Naive thymus-derived CD8-positive, alpha-beta T cell (primary cell): ENCODE results near the gene LTO1. TPM values are rescaled to one million over a fixed set of nuclear protein-coding genes. Genes with fewer than 3 reads are reported as not detected.

Experiments
- ATAC-seq, 2 donors: fragments of 150-1000 bp; cut with Tn5 transposase in 1 of 2; sonication (Bioruptor Pico), chemical (Tn5 transposase) in 1 of 2; 1 replicate in 1 of 2; 2 replicates in 1 of 2; pipeline ENCODE4 v1.10.0; 2021; ENCODE audit warnings: mild to moderate bottlenecking in 2 of 2, moderate library complexity in 2 of 2
- POLR2A ChIA-PET: fragments of 350-600 bp; sonication (Branson Sonifier 250); formaldehyde crosslinking; loops from one replicate; lab custom pipeline; 2021; ENCODE audit warnings: antibody characterized with exemption; lab: Charles Lee
- DNase-seq, 10 donors: peaks; one replicate each; pipeline versions ENCODE4 v3.0.0 to v3.0.0-alpha.2; 2020 to 2022
- H3K27ac Mint-ChIP-seq, 10 donors: one replicate each; pipeline ENCODE4 v1.8.0; 2020 to 2022; ENCODE audit warnings: mild to moderate bottlenecking in 10 of 10, mixed read lengths in 10 of 10, moderate library complexity in 4 of 10, inconsistent platforms in 1 of 10
- H3K27me3 Mint-ChIP-seq, 5 donors: one replicate each; pipeline ENCODE4 v1.8.0; 2021 to 2022; ENCODE audit warnings: mixed read lengths in 5 of 5
- H3K36me3 Mint-ChIP-seq, 3 donors: one replicate each; pipeline ENCODE4 v1.8.0; 2020 to 2022; ENCODE audit warnings: mixed read lengths in 3 of 3, mild to moderate bottlenecking in 2 of 3, inconsistent platforms in 1 of 3
- H3K4me1 Mint-ChIP-seq, 4 donors: one replicate each; pipeline ENCODE4 v1.8.0; 2021 to 2022; ENCODE audit warnings: mixed read lengths in 4 of 4
- H3K4me3 Mint-ChIP-seq, 10 donors: one replicate each; pipeline ENCODE4 v1.8.0; 2020 to 2022; ENCODE audit warnings: mild to moderate bottlenecking in 10 of 10, mixed read lengths in 10 of 10, moderate library complexity in 6 of 10, inconsistent platforms in 1 of 10
- H3K9me3 Mint-ChIP-seq, 9 donors: one replicate each; pipeline ENCODE4 v1.8.0; 2020 to 2022; ENCODE audit warnings: mixed read lengths in 9 of 9, mild to moderate bottlenecking in 3 of 9, inconsistent platforms in 1 of 9, moderate library complexity in 1 of 9
- polyA plus RNA-seq, 3 donors: library from polyadenylated mRNA; unstranded; fragments of 300-500 nt; fragmentation: Illumina TruSeq; gene quantifications; one replicate each; pipeline ENCODE4 v1.2.3, GENCODE V29; 2021
- total RNA-seq, 8 experiments: library from RNA in 2 of 8; stranded (reverse) in 2 of 8; gene quantifications; one replicate each; pipeline ENCODE4 v1.2.3 and lab custom pipeline; 2021 to 2026

Gene LTO1
- total and polyA plus RNA-seq, 5 experiments from 2014 or later, result 12.5 to 77.8 (median 14.5) TPM

DNA sequence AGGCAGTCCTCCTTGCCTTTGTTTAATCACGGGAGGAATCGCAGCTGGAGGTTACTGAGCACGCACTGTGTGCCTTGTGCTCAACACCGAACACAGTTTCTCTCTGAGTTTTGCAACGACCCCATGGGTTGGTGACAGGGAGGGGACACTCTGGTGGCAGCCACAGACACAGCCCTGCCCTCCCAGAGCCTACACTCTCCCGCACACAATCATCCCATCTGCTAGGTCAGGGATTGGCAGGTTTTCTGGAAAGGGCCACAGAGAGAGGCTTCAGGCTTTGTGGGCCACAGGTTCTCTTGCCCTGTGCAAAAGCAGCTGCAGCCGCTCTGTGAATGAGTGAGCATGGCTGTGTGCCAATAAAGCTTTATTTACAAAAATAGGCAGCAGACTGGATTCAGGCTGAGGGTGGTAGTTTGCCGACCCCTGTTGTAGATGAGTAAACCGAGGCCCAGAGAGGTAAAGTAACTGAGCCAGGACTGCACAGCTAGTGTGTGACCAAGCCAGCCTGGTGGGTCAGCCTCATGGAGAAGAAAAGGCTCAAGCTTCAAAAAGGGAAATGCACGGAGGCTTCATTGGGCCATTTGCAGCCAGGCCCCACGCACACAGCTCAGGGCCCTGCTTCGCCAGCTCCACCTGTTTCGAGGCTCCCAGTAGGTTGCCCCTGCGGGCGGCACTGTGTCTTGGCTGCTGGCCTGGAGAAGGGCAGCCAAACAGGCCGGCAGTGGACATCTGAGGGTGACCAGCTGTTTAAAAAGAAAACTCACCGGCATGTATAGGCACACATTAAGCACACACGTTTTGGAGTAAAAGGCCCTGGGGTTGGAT, 16.3 kb downstream of the LTO1 start:
- ATAC-seq (no peak), DNase-seq (peak in 1 of 10 donors; percentile 15)
- POLR2A ChIA-PET, result interaction anchor here (1.2 kb wide), 1 partner anchor 16 kb away, joined by 5 read pairs; the partner anchor contains the start of gene LTO1
- peak overlapping the region in 2 of 10 donors; percentile 11 to 19 for H3K27ac Mint-ChIP-seq
- H3K4me1 Mint-ChIP-seq, result peaks cover 0 to 4% (median 0%) of the 10 kb centered on the region in 4 donors
- H3K36me3 Mint-ChIP-seq, result peaks cover 0 to 19% (median 0%) of the 10 kb centered on the region in 3 donors
- H3K4me3 Mint-ChIP-seq, result no peak overlapping the region
- no peaks in the 10 kb centered on the region for H3K27me3 Mint-ChIP-seq
- no peaks in the 10 kb centered on the region for H3K9me3 Mint-ChIP-seq

DNA sequence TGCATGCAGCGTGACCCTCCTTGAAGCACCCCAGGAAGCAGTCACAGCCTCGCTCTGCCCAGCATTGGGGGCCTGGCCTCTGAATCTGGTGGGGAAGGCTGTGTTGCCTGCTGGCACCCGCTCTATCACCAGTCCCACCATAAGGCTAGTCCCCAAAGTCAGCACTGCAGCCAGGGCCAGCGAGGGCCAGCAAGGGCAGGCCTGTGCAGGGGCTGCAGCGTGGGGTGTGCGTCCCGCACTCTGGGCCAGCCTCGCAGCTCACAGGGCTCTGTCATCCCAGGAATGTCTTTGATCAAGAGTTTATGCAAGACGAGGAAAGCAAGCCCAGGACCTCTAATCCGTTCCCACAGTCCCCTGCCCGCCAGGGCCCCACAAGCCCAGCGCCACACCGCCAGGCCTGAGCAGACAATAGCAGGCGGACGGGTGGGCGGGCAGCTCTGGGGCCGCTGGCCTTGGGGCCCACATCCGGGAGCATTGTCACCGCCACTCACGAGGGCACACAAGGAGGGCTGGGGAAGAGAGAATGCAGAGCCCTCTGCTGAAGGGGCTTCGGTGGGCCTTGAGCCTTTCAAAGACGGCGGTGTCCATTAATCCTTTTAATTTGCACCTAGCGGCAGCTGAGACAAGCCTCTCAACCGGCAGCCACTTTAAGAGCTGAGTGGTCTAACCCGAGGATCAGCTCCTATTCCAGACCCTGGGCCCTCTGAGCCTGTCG, 17.1 kb downstream of the LTO1 start:
- no peaks in the 10 kb centered on the region for H3K9me3 Mint-ChIP-seq
- H3K4me1 Mint-ChIP-seq, result peaks cover 0 to 4% (median 0%) of the 10 kb centered on the region in 4 donors
- H3K4me3 Mint-ChIP-seq, result no peak overlapping the region
- ATAC-seq (no peak), DNase-seq (peak in 1 of 10 donors; percentile 51)
- no peaks in the 10 kb centered on the region for H3K27me3 Mint-ChIP-seq
- POLR2A ChIA-PET, result interaction anchor here (0.6 to 1.2 kb wide), 2 partner anchors 17 to 813 kb away, joined by 4 to 5 read pairs; partner anchors contain the start of gene LTO1
- H3K36me3 Mint-ChIP-seq, result peaks cover 0 to 12% (median 0%) of the 10 kb centered on the region in 3 donors
- peak overlapping the region in 1 of 10 donors; percentile 67 for H3K27ac Mint-ChIP-seq

DNA sequence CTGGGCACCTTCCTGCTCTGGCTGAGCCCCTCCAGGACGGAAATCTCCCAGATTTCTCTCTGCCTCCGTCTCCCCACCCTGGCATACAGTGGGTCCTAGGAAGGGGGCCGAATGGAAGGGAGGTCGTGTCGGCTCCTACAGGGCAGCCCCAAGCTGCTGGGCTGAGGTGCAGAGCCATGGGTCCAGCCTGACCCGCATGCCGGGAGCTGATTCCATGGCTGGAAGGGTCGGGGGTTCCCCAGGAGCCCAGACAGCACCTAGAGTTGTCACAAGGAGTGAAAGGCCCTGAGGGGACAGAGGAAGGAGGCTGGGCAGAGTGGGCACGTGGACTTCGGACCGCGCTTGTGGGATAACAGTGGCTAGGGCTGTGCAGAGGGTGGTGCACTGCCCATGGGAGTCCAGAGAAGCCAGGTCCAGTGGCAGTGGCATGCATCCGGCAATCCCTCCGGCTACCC, 17.7 kb downstream of the LTO1 start:
- no peaks in the 10 kb centered on the region for H3K27me3 Mint-ChIP-seq
- peak overlapping the region in 1 of 10 donors; percentile 67 for H3K27ac Mint-ChIP-seq
- DNase-seq, result no peak
- no peak overlapping the region for H3K4me3 Mint-ChIP-seq
- peaks cover 0 to 4% (median 0%) of the 10 kb centered on the region in 4 donors for H3K4me1 Mint-ChIP-seq
- H3K36me3 Mint-ChIP-seq, result peaks cover 0 to 6% (median 0%) of the 10 kb centered on the region in 3 donors
- POLR2A ChIA-PET, result interaction anchor here (0.6 kb wide), 1 partner anchor 812 kb away, joined by 4 read pairs; no protein-coding TSS in a partner anchor
- H3K9me3 Mint-ChIP-seq, result no peaks in the 10 kb centered on the region
- no peak for ATAC-seq

DNA sequence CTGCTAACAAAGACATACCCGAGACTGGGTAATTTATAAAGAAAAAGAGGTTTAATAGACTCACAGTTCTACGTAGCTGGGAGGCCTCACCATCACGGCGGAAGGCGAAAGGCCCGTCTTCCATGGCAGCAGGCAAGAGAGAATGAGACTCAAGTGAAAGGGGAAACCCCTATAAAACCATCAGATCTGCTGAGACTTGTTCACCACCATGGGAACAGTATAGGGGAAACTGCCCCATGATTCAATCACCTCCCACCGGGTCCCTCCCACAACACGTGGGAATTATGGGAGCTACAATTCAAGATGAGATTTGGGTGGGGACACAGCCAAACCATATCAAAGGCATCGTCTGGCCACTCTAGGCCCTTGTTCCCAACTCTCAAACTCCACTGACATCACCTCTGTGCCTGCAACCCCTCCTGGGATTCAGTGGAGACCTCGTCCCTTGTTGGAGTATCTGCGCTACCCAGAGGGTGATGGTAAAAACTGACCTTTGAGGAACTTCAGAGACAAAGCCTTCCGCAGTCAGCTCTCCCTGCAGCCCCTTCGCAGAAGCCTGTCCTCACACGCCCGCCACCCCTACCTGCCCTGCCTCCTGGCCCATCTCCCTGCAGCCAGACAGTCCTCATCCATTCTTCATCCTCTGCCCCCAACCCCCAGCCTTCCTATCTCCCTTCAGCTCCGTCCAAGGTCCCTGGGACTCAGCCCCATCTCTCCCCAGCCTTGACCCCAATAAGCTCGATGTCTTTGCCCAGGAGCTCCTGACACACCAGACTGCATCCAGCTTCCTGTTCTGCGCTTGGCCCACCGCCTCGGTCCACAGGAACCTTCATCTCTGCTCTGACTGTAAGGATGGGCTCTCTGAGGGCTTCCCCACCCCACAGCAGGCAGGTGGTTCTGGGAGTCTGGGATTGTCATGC, 18.4 kb downstream of the LTO1 start:
- ATAC-seq (no peak), DNase-seq (peak in 1 of 10 donors; percentile 50)
- Mint-ChIP-seq H3K36me3 (peaks cover 0 to 8% (median 0%) of the 10 kb centered on the region in 3 donors), H3K4me1 (peaks cover 0 to 4% (median 0%) of the 10 kb centered on the region in 4 donors), H3K9me3 (no peaks in the 10 kb centered on the region), H3K27me3 (no peaks in the 10 kb centered on the region), H3K4me3 (no peak overlapping the region), H3K27ac (peak overlapping the region in 1 of 10 donors; percentile 67)
- POLR2A ChIA-PET, result no interaction called here

DNA sequence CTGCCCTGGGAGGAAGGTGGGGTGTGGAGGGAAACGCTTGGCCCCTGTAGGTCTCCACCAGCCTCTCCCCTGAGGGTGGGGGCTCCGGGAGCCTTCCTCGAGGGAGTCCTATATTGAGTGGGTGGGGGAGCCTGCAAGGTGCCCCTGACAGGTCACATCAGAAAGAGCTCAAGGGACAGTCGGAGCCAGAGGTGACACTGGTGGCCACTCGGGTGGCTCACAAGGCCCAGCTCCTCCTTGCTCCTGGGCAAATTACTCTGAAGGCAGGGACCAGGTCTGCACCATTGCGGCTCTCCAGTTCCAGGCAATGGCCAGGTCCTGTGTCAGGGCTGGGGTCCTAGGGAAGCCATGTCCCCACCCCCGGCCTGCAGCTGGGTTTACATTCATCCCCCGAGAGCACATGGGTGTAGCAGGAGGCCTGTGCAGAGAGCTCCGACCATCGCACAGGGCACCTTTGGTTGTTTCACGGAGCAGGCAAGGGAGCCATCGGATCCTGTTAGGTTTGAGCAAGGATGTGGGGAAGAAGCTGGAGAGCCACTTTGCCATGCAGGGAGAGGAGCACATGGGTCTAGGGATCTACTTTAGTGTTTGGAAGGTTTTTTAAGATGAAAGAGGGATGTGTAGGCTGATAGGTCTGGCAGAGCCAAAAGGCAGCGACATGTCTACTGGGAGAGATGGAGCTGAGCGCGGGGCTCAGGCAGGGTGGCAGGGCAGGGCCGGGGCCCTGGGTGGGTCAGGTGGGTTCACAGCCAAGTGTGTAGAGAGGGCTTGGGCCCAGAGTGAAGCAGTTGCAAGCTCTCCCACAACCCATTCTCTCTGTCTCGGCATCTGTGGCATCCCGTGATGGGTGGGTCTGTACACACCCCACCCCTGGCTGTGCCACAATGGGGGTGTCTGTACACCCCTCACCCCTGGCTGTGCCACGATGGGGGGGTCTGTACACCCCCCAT, 19.4 kb downstream of the LTO1 start:
- peaks cover 0 to 4% (median 0%) of the 10 kb centered on the region in 4 donors for H3K4me1 Mint-ChIP-seq
- H3K27me3 Mint-ChIP-seq, result no peaks in the 10 kb centered on the region
- H3K27ac Mint-ChIP-seq, result peak overlapping the region in 3 of 10 donors; percentile 48 to 80 (median 64)
- DNase-seq, result peak in 1 of 10 donors; percentile 30
- H3K4me3 Mint-ChIP-seq, result no peak overlapping the region
- H3K9me3 Mint-ChIP-seq, result no peaks in the 10 kb centered on the region
- POLR2A ChIA-PET, result no interaction called here
- ATAC-seq, result no peak
- peaks cover 0 to 6% (median 0%) of the 10 kb centered on the region in 3 donors for H3K36me3 Mint-ChIP-seq

DNA sequence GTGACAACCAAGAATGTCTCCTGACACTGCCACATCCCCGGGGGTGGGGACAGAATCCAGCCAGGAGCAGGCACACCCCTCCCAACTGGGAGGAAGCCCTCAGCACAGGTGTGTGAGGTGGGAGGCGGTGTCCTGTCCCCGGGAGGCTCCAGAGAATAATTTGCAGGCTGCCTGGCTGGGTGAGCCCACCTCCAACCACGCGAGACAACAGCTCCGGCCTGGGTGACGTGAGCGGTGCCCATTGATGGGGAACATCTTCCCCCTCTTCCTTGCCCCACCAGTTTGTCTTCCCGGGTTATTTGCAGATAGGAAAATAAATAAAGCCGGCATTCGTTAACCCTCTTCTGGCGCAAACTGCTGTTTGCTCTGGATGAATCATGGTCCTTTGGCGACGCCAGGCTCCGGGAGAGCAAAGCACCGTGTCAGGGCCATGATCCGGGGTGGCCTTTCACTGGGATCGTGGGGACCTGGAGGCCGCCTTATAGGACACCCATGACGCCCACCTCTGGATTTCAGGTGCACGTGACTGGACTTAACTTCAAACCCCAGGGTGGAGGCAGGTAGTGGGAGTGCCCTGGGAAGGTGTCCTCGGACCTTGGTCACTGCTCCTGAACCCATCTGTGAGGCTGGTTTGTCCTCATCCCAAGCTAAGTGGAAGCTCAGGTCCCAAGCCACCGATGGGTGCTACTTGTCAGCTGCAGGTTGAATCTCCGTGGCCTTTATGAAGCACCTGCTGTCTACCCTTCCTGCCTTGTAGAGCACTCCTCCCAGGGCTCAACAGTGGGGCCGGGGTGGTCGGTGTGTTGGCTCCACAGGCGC, 20.3 kb downstream of the LTO1 start:
- Mint-ChIP-seq H3K27me3 (no peaks in the 10 kb centered on the region), H3K4me3 (no peak overlapping the region), H3K36me3 (peaks cover 0 to 3% (median 0%) of the 10 kb centered on the region in 3 donors), H3K4me1 (peaks cover 0 to 2% (median 0%) of the 10 kb centered on the region in 4 donors), H3K27ac (no peak overlapping the region), H3K9me3 (no peaks in the 10 kb centered on the region)
- DNase-seq, result no peak
- POLR2A ChIA-PET, result no interaction called here
- ATAC-seq, result no peak

DNA sequence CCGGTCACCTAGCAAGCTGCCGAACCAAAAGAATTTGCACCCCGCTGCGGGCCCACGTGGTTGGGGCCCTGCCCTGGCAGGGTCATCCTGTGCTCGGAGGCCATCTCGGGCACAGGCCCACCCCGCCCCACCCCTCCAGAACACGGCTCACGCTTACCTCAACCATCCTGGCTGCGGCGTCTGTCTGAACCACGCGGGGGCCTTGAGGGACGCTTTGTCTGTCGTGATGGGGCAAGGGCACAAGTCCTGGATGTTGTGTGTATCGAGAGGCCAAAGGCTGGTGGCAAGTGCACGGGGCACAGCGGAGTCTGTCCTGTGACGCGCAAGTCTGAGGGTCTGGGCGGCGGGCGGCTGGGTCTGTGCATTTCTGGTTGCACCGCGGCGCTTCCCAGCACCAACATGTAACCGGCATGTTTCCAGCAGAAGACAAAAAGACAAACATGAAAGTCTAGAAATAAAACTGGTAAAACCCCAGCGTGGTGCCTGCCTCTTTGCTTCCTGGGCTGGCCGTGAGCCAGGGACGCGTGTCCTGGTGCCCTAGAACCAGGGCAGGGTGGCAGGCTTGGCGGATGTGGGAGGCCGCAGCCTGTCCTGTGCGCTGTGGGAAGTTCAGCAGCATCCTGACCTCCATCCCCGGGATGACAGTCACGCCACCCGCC, 21.0 kb downstream of the LTO1 start:
- Mint-ChIP-seq H3K9me3 (no peaks in the 10 kb centered on the region), H3K4me1 (peaks cover 0 to 2% (median 0%) of the 10 kb centered on the region in 4 donors), H3K27me3 (no peaks in the 10 kb centered on the region), H3K36me3 (peaks cover 0 to 3% (median 0%) of the 10 kb centered on the region in 3 donors), H3K4me3 (no peak overlapping the region), H3K27ac (no peak overlapping the region)
- no peak for ATAC-seq
- POLR2A ChIA-PET, result no interaction called here
- DNase-seq, result no peak

DNA sequence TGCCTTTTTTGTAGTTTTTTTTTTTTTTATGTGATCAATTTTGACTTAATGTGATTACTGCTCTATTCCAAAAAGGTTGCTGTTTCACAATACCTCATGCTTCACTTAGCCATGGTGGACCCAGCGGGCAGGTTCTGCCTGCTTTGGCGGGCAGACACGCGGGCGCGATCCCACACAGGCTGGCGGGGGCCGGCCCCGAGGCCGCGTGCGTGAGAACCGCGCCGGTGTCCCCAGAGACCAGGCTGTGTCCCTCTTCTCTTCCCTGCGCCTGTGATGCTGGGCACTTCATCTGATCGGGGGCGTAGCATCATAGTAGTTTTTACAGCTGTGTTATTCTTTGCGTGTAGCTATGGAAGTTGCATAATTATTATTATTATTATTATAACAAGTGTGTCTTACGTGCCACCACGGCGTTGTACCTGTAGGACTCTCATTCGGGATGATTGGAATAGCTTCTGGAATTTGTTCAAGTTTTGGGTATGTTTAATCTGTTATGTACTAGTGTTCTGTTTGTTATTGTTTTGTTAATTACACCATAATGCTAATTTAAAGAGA, 21.7 kb downstream of the LTO1 start:
- Mint-ChIP-seq H3K4me1 (peaks cover 0 to 2% (median 0%) of the 10 kb centered on the region in 4 donors), H3K36me3 (peaks cover 0 to 3% (median 0%) of the 10 kb centered on the region in 3 donors), H3K4me3 (no peak overlapping the region), H3K9me3 (no peaks in the 10 kb centered on the region), H3K27ac (no peak overlapping the region), H3K27me3 (no peaks in the 10 kb centered on the region)
- ATAC-seq, result no peak
- DNase-seq, result no peak
- POLR2A ChIA-PET, result no interaction called here

DNA sequence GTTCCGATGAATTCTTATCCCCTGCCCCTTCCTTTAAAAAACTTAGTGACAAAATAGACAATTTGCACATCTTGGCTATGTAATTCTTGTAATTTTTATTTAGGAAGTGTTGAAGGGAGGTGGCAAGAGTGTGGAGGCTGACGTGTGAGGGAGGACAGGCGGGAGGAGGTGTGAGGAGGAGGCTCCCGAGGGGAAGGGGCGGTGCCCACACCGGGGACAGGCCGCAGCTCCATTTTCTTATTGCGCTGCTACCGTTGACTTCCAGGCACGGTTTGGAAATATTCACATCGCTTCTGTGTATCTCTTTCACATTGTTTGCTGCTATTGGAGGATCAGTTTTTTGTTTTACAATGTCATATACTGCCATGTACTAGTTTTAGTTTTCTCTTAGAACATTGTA, 22.2 kb downstream of the LTO1 start:
- no peaks in the 10 kb centered on the region for H3K9me3 Mint-ChIP-seq
- H3K36me3 Mint-ChIP-seq, result peaks cover 0 to 3% (median 0%) of the 10 kb centered on the region in 3 donors
- POLR2A ChIA-PET, result no interaction called here
- no peak overlapping the region for H3K4me3 Mint-ChIP-seq
- peaks cover 0 to 2% (median 0%) of the 10 kb centered on the region in 4 donors for H3K4me1 Mint-ChIP-seq
- DNase-seq (no peak), ATAC-seq (no peak)
- no peak overlapping the region for H3K27ac Mint-ChIP-seq
- H3K27me3 Mint-ChIP-seq, result no peaks in the 10 kb centered on the region
